IMR-90 (cell line): ENCODE results near the gene ATP5PD. TPM values are rescaled to one million over a fixed set of nuclear protein-coding genes. Genes with fewer than 3 reads are reported as not detected.

Source experiments
- ATAC-seq: fragments of 200-7000 bp; cut with Tn5 transposase; 2 replicates; pipeline ENCODE4 v1.9.1; 2020; ENCODE audit warnings: low read depth, mild to moderate bottlenecking, moderate library complexity
- BruUV-seq: library from RNA; stranded (reverse); fragments of 400-500 nt; replicated peaks from 2 replicates; lab custom pipeline; 2021; lab: Mats Ljungman, UMichigan
- CTCF ChIA-PET: fragments of 300-600 bp; formaldehyde crosslinking; extraction: SDS; loops from one replicate; lab custom pipeline; 2021; ENCODE audit warnings: antibody characterized with exemption; lab: Yijun Ruan, JAX
- POLR2A ChIA-PET: fragments of 300-600 bp; sonication (Branson Sonifier 250); formaldehyde crosslinking; loops from one replicate; lab custom pipeline; 2022; ENCODE audit warnings: antibody characterized with exemption; ENCODE audit not compliant: unreplicated experiment; lab: Charles Lee
- DNase-seq: peaks from one replicate; pipeline ENCODE4 v3.0.0; 2013
- H2AFZ ChIP-seq: replicated peaks from 2 replicates; pipeline ENCODE3; 2013; ENCODE audit warnings: low read length, mild to moderate bottlenecking; ENCODE audit not compliant: poor library complexity
- H2AK5ac ChIP-seq: 2 replicates; pipeline ENCODE4 v1.6.1; 2013; ENCODE audit warnings: low read depth, low read length, inconsistent platforms
- H2AK9ac ChIP-seq: replicated peaks from 2 replicates; pipeline ENCODE3; 2013; ENCODE audit warnings: mild to moderate bottlenecking, low read depth, low read length, moderate library complexity; ENCODE audit not compliant: poor library complexity
- H2BK120ac ChIP-seq: 2 replicates; pipeline ENCODE4 v1.6.1; 2013; ENCODE audit warnings: low read depth, low read length, inconsistent platforms
- H2BK15ac ChIP-seq: 3 replicates; pipeline ENCODE4 v1.6.1; 2013; ENCODE audit warnings: low read depth, low read length, inconsistent platforms
- H2BK20ac ChIP-seq: 2 replicates; pipeline ENCODE4 v1.6.1; 2013; ENCODE audit warnings: low read depth, mild to moderate bottlenecking, inconsistent platforms, low read length, moderate library complexity
- H2BK5ac ChIP-seq: 2 replicates; pipeline ENCODE4 v1.6.1; 2013; ENCODE audit warnings: mild to moderate bottlenecking, low read depth, low read length, inconsistent platforms; ENCODE audit not compliant: poor library complexity, severe bottlenecking
- H3K14ac ChIP-seq: replicated peaks from 2 replicates; pipeline ENCODE4 v1.6.1; 2013; ENCODE audit warnings: low read depth, low read length, inconsistent platforms
- H3K18ac ChIP-seq: 2 replicates; pipeline ENCODE4 v1.6.1; 2013; ENCODE audit warnings: low read depth, low read length, control low read depth
- H3K23ac ChIP-seq: 2 replicates; pipeline ENCODE4 v1.6.1; 2013; ENCODE audit warnings: low read depth, low read length, inconsistent platforms
- H3K27ac ChIP-seq: 2 replicates; pipeline ENCODE4 v1.5.1; 2013; ENCODE audit warnings: mild to moderate bottlenecking, control low read depth, low read length; ENCODE audit not compliant: insufficient read depth
- H3K27me3 ChIP-seq: 2 replicates; pipeline ENCODE4 v1.6.1; 2013; ENCODE audit warnings: low read length; ENCODE audit not compliant: control insufficient read depth, insufficient read depth
- H3K36me3 ChIP-seq: 2 replicates; pipeline ENCODE4 v1.6.1; 2013; ENCODE audit warnings: low read length, mixed read lengths; ENCODE audit not compliant: control insufficient read depth, insufficient read depth
- H3K4ac ChIP-seq: 2 replicates; pipeline ENCODE4 v1.6.1; 2013; ENCODE audit warnings: low read depth, low read length, inconsistent platforms
- H3K4me1 ChIP-seq: 2 replicates; pipeline ENCODE4 v1.6.1; 2013; ENCODE audit warnings: low read length, mixed read lengths; ENCODE audit not compliant: control insufficient read depth, insufficient read depth
- H3K4me2 ChIP-seq: 2 replicates; pipeline ENCODE4 v1.6.1; 2013; ENCODE audit warnings: low read depth, mild to moderate bottlenecking, control low read depth, low read length, moderate library complexity
- H3K4me3 ChIP-seq: 2 replicates; pipeline ENCODE4 v1.5.1; 2013; ENCODE audit warnings: low read depth, mild to moderate bottlenecking, control low read depth, low read length, moderate library complexity; ENCODE audit not compliant: insufficient read depth
- H3K56ac ChIP-seq: 2 replicates; pipeline ENCODE4 v1.6.1; 2013; ENCODE audit warnings: low read length, inconsistent platforms; ENCODE audit not compliant: insufficient read depth; ENCODE audit errors: extremely low read depth
- H3K79me1 ChIP-seq, 2 experiments: 2 replicates each; pipeline ENCODE4 v1.6.1; 2013; ENCODE audit warnings: low read length in 2 of 2, inconsistent platforms in 1 of 2, low read depth in 1 of 2
- H3K9ac ChIP-seq: 2 replicates; pipeline ENCODE4 v1.6.1; 2013; ENCODE audit warnings: low read depth, low read length, control low read depth
- H3K9me1 ChIP-seq: 2 replicates; pipeline ENCODE4 v1.6.1; 2013; ENCODE audit warnings: low read length, inconsistent platforms; ENCODE audit not compliant: insufficient read depth
- H3K9me3 ChIP-seq: 2 replicates; pipeline ENCODE4 v1.6.1; 2013; ENCODE audit warnings: low read length; ENCODE audit not compliant: control insufficient read depth, insufficient read depth
- H4K20me1 ChIP-seq: 2 replicates; pipeline ENCODE4 v1.6.1; 2013; ENCODE audit warnings: low read length, inconsistent platforms; ENCODE audit not compliant: insufficient read depth
- H4K5ac ChIP-seq: 2 replicates; pipeline ENCODE4 v1.6.1; 2013; ENCODE audit warnings: mild to moderate bottlenecking, low read depth, low read length, control low read depth
- H4K8ac ChIP-seq, 2 experiments: 2 replicates each; pipeline ENCODE4 v1.6.1; 2013; ENCODE audit warnings: low read depth in 2 of 2, low read length in 2 of 2, control low read depth in 1 of 2, inconsistent platforms in 1 of 2
- H4K91ac ChIP-seq: 2 replicates; pipeline ENCODE4 v1.6.1; 2013; ENCODE audit warnings: low read depth, low read length, inconsistent platforms; ENCODE audit not compliant: insufficient read depth
- BHLHE40 ChIP-seq: fragments of 150-350 bp; IDR thresholded peaks from 2 replicates; pipeline ENCODE4 v1.6.1; 2016; ENCODE audit warnings: mild to moderate bottlenecking, low read depth, low read length
- CEBPB ChIP-seq: IDR thresholded peaks from 2 replicates; pipeline ENCODE4 v1.6.1; 2012; ENCODE audit warnings: low read depth, low read length, improper control_type of control experiment
- CHD1 ChIP-seq: IDR thresholded peaks from 2 replicates; pipeline ENCODE4 v1.6.1; 2012; ENCODE audit warnings: low read depth, low read length, improper control_type of control experiment
- ELK1 ChIP-seq: fragments of 150-350 bp; IDR thresholded peaks from 2 replicates; pipeline ENCODE4 v1.6.1; 2016; ENCODE audit warnings: low read depth, mild to moderate bottlenecking, low read length, moderate library complexity, borderline replicate concordance
- FOS ChIP-seq: fragments of 150-350 bp; IDR thresholded peaks from 2 replicates; pipeline ENCODE4 v1.6.1; 2016; ENCODE audit warnings: low read depth, low read length
- MAFK ChIP-seq: IDR thresholded peaks from 2 replicates; pipeline ENCODE4 v1.6.1; 2012; ENCODE audit warnings: low read depth, low read length, improper control_type of control experiment
- MAZ ChIP-seq: IDR thresholded peaks from 2 replicates; pipeline ENCODE4 v1.6.1; 2012; ENCODE audit warnings: low read depth, mild to moderate bottlenecking, low read length, improper control_type of control experiment, moderate library complexity, borderline replicate concordance
- MXI1 ChIP-seq: IDR thresholded peaks from 2 replicates; pipeline ENCODE4 v1.6.1; 2012; ENCODE audit warnings: low read depth, mild to moderate bottlenecking, low read length, moderate library complexity, borderline replicate concordance
- NFE2L2 ChIP-seq: fragments of 150-350 bp; IDR thresholded peaks from 2 replicates; pipeline ENCODE4 v1.6.1; 2016; ENCODE audit warnings: low read depth, mild to moderate bottlenecking, low read length
- POLR2A ChIP-seq: IDR thresholded peaks from 2 replicates; pipeline ENCODE4 v1.6.1; 2012; ENCODE audit warnings: mild to moderate bottlenecking, low read depth, low read length
- RAD21 ChIP-seq: IDR thresholded peaks from 2 replicates; pipeline ENCODE4 v1.6.1; 2012; ENCODE audit warnings: low read length, improper control_type of control experiment
- RCOR1 ChIP-seq: IDR thresholded peaks from 2 replicates; pipeline ENCODE4 v1.6.1; 2012; ENCODE audit warnings: mild to moderate bottlenecking, low read length, improper control_type of control experiment; ENCODE audit not compliant: insufficient replicate concordance
- RFX5 ChIP-seq: IDR thresholded peaks from 2 replicates; pipeline ENCODE4 v1.8.0; 2012; ENCODE audit warnings: low read depth, mild to moderate bottlenecking, low read length, moderate library complexity
- SMC3 ChIP-seq: fragments of 150-350 bp; IDR thresholded peaks from 2 replicates; pipeline ENCODE4 v1.6.1; 2016; ENCODE audit warnings: low read depth, mild to moderate bottlenecking, antibody characterized with exemption, low read length, moderate library complexity
- WGBS, 2 experiments: methylation state at CpG; one replicate each; pipeline versions ENCODE4 v1.1.5 to v1.1.7; 2013; ENCODE audit warnings: missing lambda C conversion rate in 2 of 2; ENCODE audit not compliant: insufficient read length in 1 of 2; ENCODE audit errors: extremely low coverage in 2 of 2; 5-methylcytosine and 5-hydroxymethylcytosine counted together
- dilution Hi-C: fragments of 300-500 bp; cut with HindIII; formaldehyde crosslinking; loops from one replicate; pipeline ENCODE4 v1.14.3; 2018; ENCODE audit warnings: low sequenced_read_pairs; ENCODE audit not compliant: unreplicated experiment
- in situ Hi-C: fragments of 300-500 bp; cut with MboI; formaldehyde crosslinking; loops from 3 replicates; pipeline ENCODE4 v1.14.3; 2019; ENCODE audit warnings: low sequenced_read_pairs, inconsistent platforms, mixed read lengths
- intact Hi-C: fragments of 100-400 bp; cut with micrococcal nuclease; formaldehyde crosslinking; loops from 2 replicates; pipeline ENCODE4 v1.10.0; 2022
- polyA plus RNA-seq, 3 experiments: library from polyadenylated mRNA; depleted of rRNA; stranded (reverse); fragments of >200 nt; gene quantifications; 2 replicates each; pipeline ENCODE4 v1.2.3, GENCODE V29; 2012; ENCODE audit warnings: low replicate concordance in 1 of 3
- total RNA-seq: library from RNA; depleted of rRNA; stranded (reverse); fragments of >200 nt; gene quantifications from 2 replicates; pipeline ENCODE4 v1.2.3, GENCODE V29; 2012
- TF ChIP-seq, protein P1 (sequence below): conservative IDR thresholded peaks from 2 replicates; pipeline ENCODE4 v1.5.1; 2012; ENCODE audit warnings: mild to moderate bottlenecking, low read depth, low read length, improper control_type of control experiment

The ATP5PD gene
- total and polyA plus RNA-seq, 2 of the 4 experiments (the other 2 are of a cell fraction), result 373 to 425 TPM

DNA sequence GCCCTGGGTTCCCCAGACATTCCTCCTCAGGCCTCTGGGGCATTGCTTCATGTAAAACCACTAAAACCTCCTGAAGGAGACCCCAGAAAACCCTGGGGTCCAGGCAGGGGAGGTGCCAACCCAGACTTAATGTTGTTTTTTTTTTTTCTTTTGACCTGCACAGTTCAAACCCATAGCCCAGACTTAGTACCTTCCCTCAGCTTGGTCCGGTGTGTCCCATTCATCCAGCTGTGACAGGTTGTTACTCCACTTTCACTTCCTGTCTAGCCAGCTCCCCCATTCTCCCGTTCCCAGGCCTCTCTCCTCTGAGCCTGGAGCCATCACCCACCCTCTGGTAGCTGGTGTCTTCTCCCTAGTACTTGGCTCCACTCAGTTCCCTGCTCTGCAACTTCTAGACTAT, 54.5 kb downstream of the ATP5PD start:
- Histone ChIP-seq H3K9me1 (peaks cover 23% of the 10 kb centered on the region), H3K9me3 (no peaks in the 10 kb centered on the region), H2AK5ac (no peak overlapping the region), H3K4me2 (no peak overlapping the region), H4K8ac (no peak overlapping the region), H4K91ac (no peak overlapping the region), H3K4me3 (no peak overlapping the region), H3K9ac (no peak overlapping the region), H3K23ac (no peak overlapping the region), H4K20me1 (peaks cover 14% of the 10 kb centered on the region), H2BK15ac (no peak overlapping the region), H4K5ac (no peak overlapping the region), H2BK120ac (no peak overlapping the region), H3K4me1 (peaks cover 18% of the 10 kb centered on the region), H3K4ac (no peak overlapping the region), H3K56ac (no peak overlapping the region), H3K27me3 (no peaks in the 10 kb centered on the region), H2BK5ac (no peak overlapping the region), H3K18ac (no peak overlapping the region), H3K36me3 (peaks cover 4% of the 10 kb centered on the region; the same call in 1 of the 2 replicates), H2BK20ac (no peak overlapping the region), H3K27ac (no peak overlapping the region), H2AFZ (no peak overlapping the region), H3K14ac (no peak overlapping the region), H3K79me1 (peaks cover 16 to 78% of the 10 kb centered on the region in 2 experiments; a peak in 3 of 4 replicates), H2AK9ac (peak overlapping the region; percentile 36)
- no peak for TF ChIP-seq MAZ
- no peak for TF ChIP-seq NFE2L2
- no peak for TF ChIP-seq BHLHE40
- no peak for TF ChIP-seq CEBPB
- no peak for TF ChIP-seq MXI1
- TF ChIP-seq, protein P1, sequence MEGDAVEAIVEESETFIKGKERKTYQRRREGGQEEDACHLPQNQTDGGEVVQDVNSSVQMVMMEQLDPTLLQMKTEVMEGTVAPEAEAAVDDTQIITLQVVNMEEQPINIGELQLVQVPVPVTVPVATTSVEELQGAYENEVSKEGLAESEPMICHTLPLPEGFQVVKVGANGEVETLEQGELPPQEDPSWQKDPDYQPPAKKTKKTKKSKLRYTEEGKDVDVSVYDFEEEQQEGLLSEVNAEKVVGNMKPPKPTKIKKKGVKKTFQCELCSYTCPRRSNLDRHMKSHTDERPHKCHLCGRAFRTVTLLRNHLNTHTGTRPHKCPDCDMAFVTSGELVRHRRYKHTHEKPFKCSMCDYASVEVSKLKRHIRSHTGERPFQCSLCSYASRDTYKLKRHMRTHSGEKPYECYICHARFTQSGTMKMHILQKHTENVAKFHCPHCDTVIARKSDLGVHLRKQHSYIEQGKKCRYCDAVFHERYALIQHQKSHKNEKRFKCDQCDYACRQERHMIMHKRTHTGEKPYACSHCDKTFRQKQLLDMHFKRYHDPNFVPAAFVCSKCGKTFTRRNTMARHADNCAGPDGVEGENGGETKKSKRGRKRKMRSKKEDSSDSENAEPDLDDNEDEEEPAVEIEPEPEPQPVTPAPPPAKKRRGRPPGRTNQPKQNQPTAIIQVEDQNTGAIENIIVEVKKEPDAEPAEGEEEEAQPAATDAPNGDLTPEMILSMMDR, result no peak
- TF ChIP-seq ELK1, result no peak
- TF ChIP-seq RCOR1, result no peak
- no peak for TF ChIP-seq RAD21
- no peak for TF ChIP-seq CHD1
- TF ChIP-seq MAFK, result no peak
- TF ChIP-seq POLR2A, result no peak
- no peak for TF ChIP-seq FOS
- TF ChIP-seq RFX5, result no peak
- no peak for TF ChIP-seq SMC3
- CTCF ChIA-PET, result interaction anchor here (1.0 kb wide), 1 partner anchor 31 kb away, joined by 3 read pairs; no protein-coding TSS in a partner anchor
- dilution Hi-C loops (no loop called here), intact Hi-C loops (no loop called here), in situ Hi-C loops (no loop called here)
- DNase-seq (no peak), ATAC-seq (no peak)
- WGBS, 2 experiments, result no CpG with 5 or more reads among the region's 2 CpGs
- POLR2A ChIA-PET, result no interaction called here
- no TSS peak for BruUV-seq
